GM18505 (cell line): ENCODE measurements around the gene FAM114A1.
"Not testable (repeated sequence)": the region's sequence is repeated elsewhere in the genome, so short reads cannot be mapped to it uniquely, and the experiment has no call there.

Experiments
- ATAC-seq: cut with Tn5 transposase; IDR thresholded peaks from one replicate; pipeline ENCODE4 v1.9.1; 2021; ENCODE audit not compliant: unreplicated experiment
- POLR2A ChIP-seq: IDR thresholded peaks from 4 replicates; pipeline ENCODE4 v1.6.1; 2011; ENCODE audit warnings: borderline replicate concordance; ENCODE audit not compliant: insufficient read depth, insufficient read length; ENCODE audit errors: extremely low read depth

FAM114A1 gene

DNA sequence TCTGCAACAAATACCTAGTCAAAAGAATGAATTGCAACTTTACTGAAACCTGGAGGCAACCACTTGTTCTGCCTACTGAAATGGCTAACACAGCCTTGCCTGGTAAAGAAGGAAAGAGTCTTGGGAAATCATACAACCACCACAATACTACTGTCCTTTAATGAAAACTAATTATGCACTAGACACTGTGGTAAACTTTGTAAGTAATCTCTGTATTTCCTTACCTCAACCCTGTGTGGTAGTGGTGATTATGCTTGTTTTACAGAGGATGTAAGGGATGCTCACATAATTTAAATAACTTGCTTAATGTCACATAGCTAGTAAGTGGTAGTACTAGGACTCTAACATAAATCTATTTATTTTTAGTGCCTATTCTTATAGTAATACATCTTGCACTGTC is 119.9 kb downstream of the FAM114A1 start:
- no peak for TF ChIP-seq POLR2A
- ATAC-seq, result no peak

DNA sequence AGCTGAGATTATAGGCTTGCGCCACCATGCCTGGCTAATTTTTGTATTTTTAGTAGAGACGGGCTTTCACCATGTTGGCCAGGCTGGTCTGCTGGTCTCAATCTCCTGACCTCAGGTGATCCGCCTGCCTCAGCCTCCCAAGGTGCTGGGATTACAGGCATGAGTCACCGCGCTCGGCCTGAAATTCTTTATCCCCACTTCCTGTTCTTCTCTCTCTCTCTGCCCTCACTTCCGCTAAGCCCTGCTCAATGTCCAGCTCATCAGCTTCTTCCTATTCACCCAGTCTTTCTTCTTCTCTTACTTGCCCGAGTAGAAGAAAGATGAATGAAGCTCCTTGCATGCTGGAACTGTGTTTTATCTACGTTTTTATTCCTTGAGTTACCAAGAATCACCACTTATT is 120.7 kb downstream of the FAM114A1 start:
- not testable (repeated sequence) for ATAC-seq

DNA sequence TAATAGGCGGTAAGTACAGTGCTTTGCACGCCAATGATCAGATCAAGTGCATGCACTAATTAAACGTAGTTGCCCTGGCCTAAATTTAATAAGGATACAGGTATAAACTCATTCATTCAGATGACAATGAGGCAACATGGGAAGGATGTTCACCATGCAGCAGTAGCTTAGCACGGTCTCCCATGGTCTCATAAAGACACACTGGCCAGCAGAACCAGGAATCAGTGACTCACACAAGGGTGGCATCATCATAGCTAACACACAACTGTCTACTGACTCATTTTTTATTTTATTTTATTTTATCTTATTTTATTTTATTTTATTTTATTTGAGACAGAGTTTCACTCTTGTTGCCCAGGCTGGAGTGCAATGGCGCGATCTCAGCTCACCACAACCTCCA is 121.9 kb downstream of the FAM114A1 start:
- ATAC-seq, result no peak
- TF ChIP-seq POLR2A, result no peak

DNA sequence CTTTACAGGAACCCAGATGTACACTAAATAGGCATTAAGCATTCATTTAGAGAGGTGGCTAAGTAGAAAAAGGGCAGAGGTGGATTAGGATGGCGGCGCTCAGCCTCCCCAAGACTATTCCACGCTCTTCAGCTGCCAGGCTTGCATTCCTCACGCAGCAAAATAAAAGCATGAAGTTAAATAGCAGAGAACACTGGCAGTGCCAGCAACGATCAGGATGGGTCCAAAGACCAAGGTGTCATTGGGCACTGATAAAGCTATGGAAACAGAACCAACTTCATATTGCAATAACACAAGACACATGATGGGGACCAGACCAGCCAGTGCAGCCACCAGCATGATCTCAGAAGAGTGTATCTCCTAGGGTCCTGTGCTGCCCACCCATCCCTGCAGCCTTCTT is 122.6 kb downstream of the FAM114A1 start:
- no peak for TF ChIP-seq POLR2A
- ATAC-seq, result no peak

DNA sequence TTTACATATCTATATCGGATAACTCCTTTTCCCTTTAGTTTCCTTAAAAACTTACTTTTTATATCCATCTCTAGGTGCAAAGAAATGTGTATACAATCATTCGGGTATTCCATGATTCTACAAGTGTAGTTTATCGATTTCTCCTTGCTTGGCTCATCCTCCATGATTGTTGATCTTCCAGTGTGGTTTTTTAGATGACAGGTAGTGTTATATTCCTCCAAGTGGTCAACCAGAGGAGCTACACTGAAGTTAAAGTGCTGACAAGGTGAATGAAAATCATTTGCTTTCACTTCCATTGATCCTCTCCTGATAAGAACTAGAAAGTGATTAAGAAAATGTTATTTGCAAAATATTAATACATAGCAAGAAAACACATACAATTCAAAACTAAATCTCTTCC is 126.1 kb downstream of the FAM114A1 start:
- ATAC-seq, result no peak
- TF ChIP-seq POLR2A, result no peak

DNA sequence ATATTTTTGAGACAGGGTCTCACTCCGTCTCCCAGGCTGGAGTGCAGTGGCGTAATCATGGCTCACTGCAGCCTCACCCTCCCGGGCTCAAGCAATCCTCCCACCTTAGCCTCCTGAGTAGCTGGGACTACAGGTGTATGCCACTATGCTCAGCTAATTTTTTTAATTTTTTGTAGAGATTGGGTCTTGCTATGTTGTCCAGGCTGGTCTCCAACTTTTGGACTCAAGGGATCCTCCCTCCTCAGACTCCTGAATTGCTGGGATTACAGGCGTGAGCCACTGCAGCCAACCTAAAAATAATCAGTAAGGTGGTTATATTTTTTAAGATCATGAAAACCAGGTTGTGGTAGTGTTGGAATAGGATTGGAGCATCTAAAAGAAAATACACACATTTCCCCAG is 126.5 kb downstream of the FAM114A1 start:
- ATAC-seq, result no peak

More for the DNA sequence above, 126.5 kb downstream of the FAM114A1 start:
- no peak for TF ChIP-seq POLR2A
